ENCODE measurements around the gene SMOC2.
"Not testable (repeated sequence)": the region's sequence is repeated elsewhere in the genome, so short reads cannot be mapped to it uniquely, and the experiment has no call there.

The SMOC2 gene

GRCh38 chr6:168606722-168607121 is 165.7 kb downstream of the SMOC2 start:
- no peak for DNase-seq (ENCODE audit: low spot score)

GRCh38 chr6:168607272-168608112 is 166.5 kb downstream of the SMOC2 start:
- no peak for DNase-seq (ENCODE audit: low spot score)

- no peak for DNase-seq (ENCODE audit: low spot score)
These were observed 167.1 kb downstream of the SMOC2 start for GRCh38 chr6:168608113-168608400.

GRCh38 chr6:168609026-168609685 is 168.2 kb downstream of the SMOC2 start:
- DNase-seq (ENCODE audit: low spot score) = no peak

- DNase-seq (ENCODE audit: low spot score) = no peak
These were observed 169.0 kb downstream of the SMOC2 start for GRCh38 chr6:168609914-168610490.

GRCh38 chr6:168610966-168611365 is 170.0 kb downstream of the SMOC2 start:
- not testable (repeated sequence) for DNase-seq (ENCODE audit: low spot score)

- DNase-seq (ENCODE audit: low spot score) = no peak
These were observed 170.7 kb downstream of the SMOC2 start for GRCh38 chr6:168611691-168612090.

GRCh38 chr6:168612586-168612985 is 171.6 kb downstream of the SMOC2 start:
- DNase-seq (ENCODE audit: low spot score) = no peak

GRCh38 chr6:168615837-168616236 is 174.9 kb downstream of the SMOC2 start:
- DNase-seq (ENCODE audit: low spot score) = no peak

- DNase-seq (ENCODE audit: low spot score) = no peak
These were observed 176.1 kb downstream of the SMOC2 start for GRCh38 chr6:168616816-168617765.

GRCh38 chr6:168618546-168619315 is 177.7 kb downstream of the SMOC2 start:
- no peak for DNase-seq (ENCODE audit: low spot score)

- DNase-seq (ENCODE audit: low spot score) = no peak
These were observed 178.8 kb downstream of the SMOC2 start for GRCh38 chr6:168619560-168620314.

GRCh38 chr6:168620578-168620977 is 179.6 kb downstream of the SMOC2 start:
- no peak for DNase-seq (ENCODE audit: low spot score)

- no peak for DNase-seq (ENCODE audit: low spot score)
These were observed 182.8 kb downstream of the SMOC2 start for GRCh38 chr6:168623736-168624135.

- no peak for DNase-seq (ENCODE audit: low spot score)
These were observed 183.6 kb downstream of the SMOC2 start for GRCh38 chr6:168624540-168624939.

GRCh38 chr6:168624948-168625347 is 184.0 kb downstream of the SMOC2 start:
- no peak for DNase-seq (ENCODE audit: low spot score)

GRCh38 chr6:168625602-168626001 is 184.6 kb downstream of the SMOC2 start:
- DNase-seq (ENCODE audit: low spot score) = no peak

GRCh38 chr6:168626046-168626602 is 185.1 kb downstream of the SMOC2 start:
- no peak for DNase-seq (ENCODE audit: low spot score)

GRCh38 chr6:168627506-168628175 is 186.7 kb downstream of the SMOC2 start:
- no peak for DNase-seq (ENCODE audit: low spot score)

- no peak for DNase-seq (ENCODE audit: low spot score)
These were observed 187.2 kb downstream of the SMOC2 start for GRCh38 chr6:168628176-168628553.

All from RKO (cell line).